ENCODE results near the gene PNPLA8. TPM values are rescaled to one million over a fixed set of nuclear protein-coding genes. Genes with fewer than 3 reads are reported as not detected.
"Not testable (repeated sequence)": the region's sequence is repeated elsewhere in the genome, so short reads cannot be mapped to it uniquely, and the experiment has no call there.

The PNPLA8 gene
- total RNA-seq, 6 experiments from 2014 or later: 13.7 to 25.6 (median 17.0) TPM

- peak overlapping the region in 1 of 3 donors; percentile 21 for H3K27ac ChIP-seq
Measured at GRCh38 chr7:108515013-108515412, 10.9 kb downstream of the PNPLA8 start.

GRCh38 chr7:108511939-108512338, 14.0 kb downstream of the PNPLA8 start:
- 79% methylated on average over 3 of the region's 4 CpGs for WGBS (ENCODE audit: insufficient coverage, low coverage, low lambda C conversion rate, missing lambda C conversion rate)
- Histone ChIP-seq H3K36me3 (peaks cover 0 to 24% (median 2%) of the 10 kb centered on the region in 4 donors), H3K27me3 (no peaks in the 10 kb centered on the region), H3K4me1 (peaks cover 0 to 22% (median 8%) of the 10 kb centered on the region in 4 donors), H3K9me3 (no peaks in the 10 kb centered on the region), H3K27ac (no peak overlapping the region), H3K4me3 (no peak overlapping the region)
- ATAC-seq: no peak
- no peak for DNase-seq
- intact Hi-C loops (cut with DNase I): no loop called here
- TF ChIP-seq POLR2A (IDR thresholded peaks at IDR 0.05): no peak
- TF ChIP-seq, protein P1, sequence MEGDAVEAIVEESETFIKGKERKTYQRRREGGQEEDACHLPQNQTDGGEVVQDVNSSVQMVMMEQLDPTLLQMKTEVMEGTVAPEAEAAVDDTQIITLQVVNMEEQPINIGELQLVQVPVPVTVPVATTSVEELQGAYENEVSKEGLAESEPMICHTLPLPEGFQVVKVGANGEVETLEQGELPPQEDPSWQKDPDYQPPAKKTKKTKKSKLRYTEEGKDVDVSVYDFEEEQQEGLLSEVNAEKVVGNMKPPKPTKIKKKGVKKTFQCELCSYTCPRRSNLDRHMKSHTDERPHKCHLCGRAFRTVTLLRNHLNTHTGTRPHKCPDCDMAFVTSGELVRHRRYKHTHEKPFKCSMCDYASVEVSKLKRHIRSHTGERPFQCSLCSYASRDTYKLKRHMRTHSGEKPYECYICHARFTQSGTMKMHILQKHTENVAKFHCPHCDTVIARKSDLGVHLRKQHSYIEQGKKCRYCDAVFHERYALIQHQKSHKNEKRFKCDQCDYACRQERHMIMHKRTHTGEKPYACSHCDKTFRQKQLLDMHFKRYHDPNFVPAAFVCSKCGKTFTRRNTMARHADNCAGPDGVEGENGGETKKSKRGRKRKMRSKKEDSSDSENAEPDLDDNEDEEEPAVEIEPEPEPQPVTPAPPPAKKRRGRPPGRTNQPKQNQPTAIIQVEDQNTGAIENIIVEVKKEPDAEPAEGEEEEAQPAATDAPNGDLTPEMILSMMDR (IDR thresholded peaks at IDR 0.05): no peak

More at GRCh38 chr7:108515013-108515412, 10.9 kb downstream of the PNPLA8 start:
- peaks cover 0 to 32% (median 2%) of the 10 kb centered on the region in 4 donors for H3K36me3 ChIP-seq
- H3K27me3 ChIP-seq: no peaks in the 10 kb centered on the region
- intact Hi-C loops (cut with DNase I): no loop called here
- TF ChIP-seq, protein P1 (IDR thresholded peaks at IDR 0.05): no peak
- no peak for TF ChIP-seq POLR2A (IDR thresholded peaks at IDR 0.05)
- no peak overlapping the region for H3K4me3 ChIP-seq
- peaks cover 0 to 22% (median 8%) of the 10 kb centered on the region in 4 donors for H3K4me1 ChIP-seq
- H3K9me3 ChIP-seq: no peaks in the 10 kb centered on the region
- ATAC-seq: peak; percentile 70 to 81 (median 76)
- WGBS (ENCODE audit: insufficient coverage, low coverage, low lambda C conversion rate, missing lambda C conversion rate): 16% methylated on average over 3 of the region's 3 CpGs
- no peak for DNase-seq

DNA sequence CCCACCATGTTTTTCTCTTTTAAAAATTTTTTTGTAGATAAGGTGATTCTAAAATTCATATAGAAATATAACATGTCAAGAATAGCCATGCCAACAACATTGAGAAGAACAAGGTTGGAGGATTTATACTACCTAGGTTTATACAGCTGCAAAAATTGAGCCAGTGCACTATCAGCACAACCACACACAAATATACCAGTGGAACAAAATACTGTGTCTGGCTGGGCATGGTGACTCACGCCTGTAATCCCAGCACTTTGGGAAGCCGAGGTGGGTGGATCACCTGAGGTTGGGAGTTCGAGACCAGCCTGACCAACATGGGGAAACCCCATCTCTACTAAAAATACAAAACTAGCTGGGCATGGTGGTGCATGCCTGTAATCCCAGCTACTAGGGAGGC, 21.4 kb downstream of the PNPLA8 start:
- intact Hi-C loops (cut with DNase I); H3K27ac ChIP-seq: not testable (repeated sequence)
- 83% methylated on average over 1 of the region's 3 CpGs for WGBS (ENCODE audit: insufficient coverage, low coverage, low lambda C conversion rate, missing lambda C conversion rate)

GRCh38 chr7:108503112-108504026, 22.6 kb downstream of the PNPLA8 start:
- intact Hi-C loops (cut with DNase I): no loop called here
- TF ChIP-seq POLR2A (IDR thresholded peaks at IDR 0.05): no peak
- TF ChIP-seq, protein P1 (IDR thresholded peaks at IDR 0.05): no peak
- DNase-seq: no peak
- Histone ChIP-seq H3K4me3 (no peak overlapping the region), H3K9me3 (no peaks in the 10 kb centered on the region), H3K4me1 (no peaks in the 10 kb centered on the region), H3K27me3 (no peaks in the 10 kb centered on the region), H3K36me3 (peaks cover 0 to 17% (median 12%) of the 10 kb centered on the region in 4 donors), H3K27ac (no peak overlapping the region)
- no peak for ATAC-seq
- whole genome bisulfite sequencing (ENCODE audit: insufficient coverage, low coverage, low lambda C conversion rate, missing lambda C conversion rate): 85% methylated on average over 4 of the region's 5 CpGs

More for the DNA sequence above, 21.4 kb downstream of the PNPLA8 start:
- not testable (repeated sequence) for H3K9me3 ChIP-seq, ATAC-seq, H3K4me3 ChIP-seq, H3K27me3 ChIP-seq, H3K4me1 ChIP-seq, DNase-seq
- H3K36me3 ChIP-seq: peaks cover 0 to 17% (median 12%) of the 10 kb centered on the region in 4 donors

- no peak for ATAC-seq
- intact Hi-C loops (cut with DNase I): no loop called here
Measured at GRCh38 chr7:108499566-108499965, 26.4 kb downstream of the PNPLA8 start.

More at GRCh38 chr7:108499566-108499965, 26.4 kb downstream of the PNPLA8 start:
- Histone ChIP-seq H3K4me1 (no peaks in the 10 kb centered on the region), H3K36me3 (peaks cover 0 to 25% (median 11%) of the 10 kb centered on the region in 4 donors), H3K9me3 (no peaks in the 10 kb centered on the region), H3K27me3 (no peaks in the 10 kb centered on the region), H3K4me3 (no peak overlapping the region), H3K27ac (no peak overlapping the region)
- WGBS (ENCODE audit: insufficient coverage, low coverage, low lambda C conversion rate, missing lambda C conversion rate): 78% methylated on average over 1 of the region's 1 CpG
- TF ChIP-seq, protein P1 (IDR thresholded peaks at IDR 0.05): no peak
- TF ChIP-seq POLR2A (IDR thresholded peaks at IDR 0.05): no peak
- DNase-seq: no peak

All from right lobe of liver (tissue), 6 donors.